PFSK-1 (cell line): ENCODE results near the gene PCP4.

ENCODE experiments used
- FOXP2 ChIP-seq: optimal IDR thresholded peaks from 2 replicates; pipeline ENCODE3; 2011; ENCODE audit warnings: borderline replicate concordance, control low read depth, inconsistent platforms; ENCODE audit not compliant: insufficient read depth; ENCODE audit errors: extremely low read length, extremely low read depth
- POLR2AphosphoS5 ChIP-seq: IDR thresholded peaks from 2 replicates; pipeline ENCODE4 v1.6.1; 2012; ENCODE audit warnings: low read depth, mild to moderate bottlenecking, control low read depth, low read length, moderate library complexity
- REST ChIP-seq, 2 experiments: IDR thresholded peaks; 2 replicates each; pipeline versions ENCODE4 v1.6.1 to v1.8.0; 2011 to 2012; ENCODE audit warnings: low read depth in 2 of 2, low read length in 2 of 2, control low read depth in 1 of 2, inconsistent platforms in 1 of 2, mild to moderate bottlenecking in 1 of 2, moderate library complexity in 1 of 2; ENCODE audit not compliant: insufficient read depth in 1 of 2
- SIN3A ChIP-seq: IDR thresholded peaks from 2 replicates; pipeline ENCODE4 v1.6.1; 2012; ENCODE audit warnings: mild to moderate bottlenecking, low read length, moderate library complexity, borderline replicate concordance; ENCODE audit not compliant: insufficient read depth
- TAF1 ChIP-seq: IDR thresholded peaks from 2 replicates; pipeline ENCODE4 v1.6.1; 2012; ENCODE audit warnings: low read length, control low read depth, borderline replicate concordance; ENCODE audit not compliant: insufficient read depth

The PCP4 gene

GRCh38 chr21:39837861-39838359, 29.3 kb upstream of the PCP4 start:
- TF ChIP-seq TAF1 (no peak), REST (IDR thresholded peaks at IDR 0.05; ENCODE audit: insufficient read depth in 1 of 2, low read depth in 2 of 2, low read length in 2 of 2) (no peak), POLR2AphosphoS5 (no peak), SIN3A (no peak), FOXP2 (no peak)

GRCh38 chr21:39840373-39841097, 26.7 kb upstream of the PCP4 start:
- no peak for TF ChIP-seq TAF1
- no peak for TF ChIP-seq REST (IDR thresholded peaks at IDR 0.05; ENCODE audit: insufficient read depth in 1 of 2, low read depth in 2 of 2, low read length in 2 of 2)
- no peak for TF ChIP-seq POLR2AphosphoS5

GRCh38 chr21:39842741-39843459, 24.3 kb upstream of the PCP4 start:
- TF ChIP-seq TAF1, result no peak
- TF ChIP-seq FOXP2, result no peak
- no peak for TF ChIP-seq POLR2AphosphoS5

- no peak for TF ChIP-seq REST (IDR thresholded peaks at IDR 0.05; ENCODE audit: insufficient read depth in 1 of 2, low read depth in 2 of 2, low read length in 2 of 2)
- TF ChIP-seq FOXP2, result no peak
- TF ChIP-seq SIN3A, result no peak
- no peak for TF ChIP-seq TAF1
- no peak for TF ChIP-seq POLR2AphosphoS5
These were observed 23.8 kb upstream of the PCP4 start for GRCh38 chr21:39843483-39843882.

GRCh38 chr21:39843916-39844315, 23.3 kb upstream of the PCP4 start:
- TF ChIP-seq REST (IDR thresholded peaks at IDR 0.05; ENCODE audit: insufficient read depth in 1 of 2, low read depth in 2 of 2, low read length in 2 of 2), result no peak
- TF ChIP-seq POLR2AphosphoS5, result no peak
- TF ChIP-seq FOXP2, result no peak
- no peak for TF ChIP-seq TAF1
- no peak for TF ChIP-seq SIN3A
